Parathyroid adenoma (tissue), 2 donors: ENCODE measurements around the gene ALDH4A1.

Experiments used
- H2AFZ ChIP-seq: fragments of 300-600 bp; sonication (generic); one replicate; pipeline ENCODE4 v1.7.0; 2017; ENCODE audit warnings: antibody characterized with exemption, mild to moderate bottlenecking
- H3K27ac ChIP-seq: fragments of 300-600 bp; sonication (generic); one replicate; pipeline ENCODE4 v1.7.0; 2017
- H3K27me3 ChIP-seq: fragments of 300-600 bp; sonication (generic); one replicate; pipeline ENCODE4 v1.7.0; 2017; ENCODE audit warnings: low read length; ENCODE audit not compliant: control insufficient read depth, insufficient read depth
- H3K36me3 ChIP-seq: fragments of 300-600 bp; sonication (generic); one replicate; pipeline ENCODE4 v1.7.0; 2017; ENCODE audit warnings: low read length; ENCODE audit not compliant: control insufficient read depth, insufficient read depth
- H3K4me1 ChIP-seq: fragments of 300-600 bp; sonication (generic); one replicate; pipeline ENCODE4 v1.7.0; 2017; ENCODE audit warnings: control low read depth
- H3K4me2 ChIP-seq: fragments of 300-600 bp; sonication (generic); one replicate; pipeline ENCODE4 v1.7.0; 2017; ENCODE audit warnings: low read length
- H3K4me3 ChIP-seq: fragments of 300-600 bp; sonication (generic); one replicate; pipeline ENCODE4 v1.7.0; 2017; ENCODE audit warnings: low read depth, low read length
- H3K79me2 ChIP-seq: fragments of 300-600 bp; sonication (generic); one replicate; pipeline ENCODE4 v1.7.0; 2017; ENCODE audit warnings: control low read depth
- H3K9ac ChIP-seq: fragments of 300-600 bp; sonication (generic); one replicate; pipeline ENCODE4 v1.7.0; 2017; ENCODE audit warnings: mild to moderate bottlenecking
- H3K9me3 ChIP-seq: fragments of 300-600 bp; sonication (generic); one replicate; pipeline ENCODE4 v1.7.0; 2017; ENCODE audit warnings: low read length; ENCODE audit not compliant: control insufficient read depth
- CTCF ChIP-seq: fragments of 300-600 bp; sonication (generic); IDR thresholded peaks from one replicate; pipeline ENCODE4 v1.7.0; 2017; ENCODE audit warnings: antibody characterized with exemption, mild to moderate bottlenecking
- donor health status: primary hyperparathyroidism.

Gene ALDH4A1

GRCh38 chr1:18949686-18950400 lies 47.5 kb upstream of the ALDH4A1 start:
- Histone ChIP-seq H3K36me3 (no peaks in the 10 kb centered on the region), H3K4me2 (peak overlapping the region; percentile 76), H3K4me3 (peak overlapping the region; percentile 59), H2AFZ (peak overlapping the region; percentile 57), H3K9ac (no peak overlapping the region), H3K4me1 (peaks cover 31% of the 10 kb centered on the region), H3K9me3 (no peaks in the 10 kb centered on the region), H3K27ac (peak overlapping the region; percentile 99), H3K79me2 (peaks cover 50% of the 10 kb centered on the region), H3K27me3 (no peaks in the 10 kb centered on the region)
- TF ChIP-seq CTCF, result no peak

GRCh38 chr1:18948913-18949685 lies 46.7 kb upstream of the ALDH4A1 start:
- H3K27ac ChIP-seq, result peak overlapping the region; percentile 99
- H3K79me2 ChIP-seq, result peaks cover 51% of the 10 kb centered on the region
- no peak for TF ChIP-seq CTCF
- no peaks in the 10 kb centered on the region for H3K36me3 ChIP-seq
- H3K9me3 ChIP-seq, result no peaks in the 10 kb centered on the region
- H3K4me1 ChIP-seq, result peaks cover 30% of the 10 kb centered on the region
- H3K4me3 ChIP-seq, result peak overlapping the region; percentile 59
- H3K27me3 ChIP-seq, result no peaks in the 10 kb centered on the region
- H2AFZ ChIP-seq, result peak overlapping the region; percentile 57
- H3K9ac ChIP-seq, result no peak overlapping the region
- H3K4me2 ChIP-seq, result peak overlapping the region; percentile 76

- Histone ChIP-seq H3K4me3 (no peak overlapping the region), H3K27ac (peak overlapping the region; percentile 99), H3K4me1 (peaks cover 26% of the 10 kb centered on the region), H3K27me3 (no peaks in the 10 kb centered on the region), H3K4me2 (no peak overlapping the region), H3K9ac (no peak overlapping the region), H3K9me3 (no peaks in the 10 kb centered on the region), H2AFZ (no peak overlapping the region), H3K79me2 (peaks cover 53% of the 10 kb centered on the region), H3K36me3 (no peaks in the 10 kb centered on the region)
- no peak for TF ChIP-seq CTCF
These were observed 45.9 kb upstream of the ALDH4A1 start for GRCh38 chr1:18948048-18948912.

- no peaks in the 10 kb centered on the region for H3K9me3 ChIP-seq
- H3K36me3 ChIP-seq, result no peaks in the 10 kb centered on the region
- H3K4me2 ChIP-seq, result no peak overlapping the region
- peaks cover 51% of the 10 kb centered on the region for H3K79me2 ChIP-seq
- H3K27me3 ChIP-seq, result no peaks in the 10 kb centered on the region
- no peak overlapping the region for H3K27ac ChIP-seq
- H3K9ac ChIP-seq, result no peak overlapping the region
- H2AFZ ChIP-seq, result no peak overlapping the region
- TF ChIP-seq CTCF, result no peak
- H3K4me1 ChIP-seq, result peaks cover 26% of the 10 kb centered on the region
- no peak overlapping the region for H3K4me3 ChIP-seq
These were observed 45.2 kb upstream of the ALDH4A1 start for GRCh38 chr1:18947570-18947969.
